Right ventricle myocardium superior (tissue), 1 donor: ENCODE data around the gene FAXDC2. TPM values are rescaled to one million over a fixed set of nuclear protein-coding genes. Genes with fewer than 3 reads are reported as not detected.
A peak's percentile ranks its signal among the peaks of the same experiment; 100 is the strongest.

Experiments used
- ATAC-seq: fragments of 200-7000 bp; cut with Tn5 transposase; one replicate; pipeline ENCODE4 v1.9.1; 2020; ENCODE audit warnings: mild to moderate bottlenecking; ENCODE audit not compliant: poor library complexity
- DNase-seq: peaks from one replicate; pipeline ENCODE4 v3.0.0-alpha.2; 2020
- intact Hi-C: fragments of 100-400 bp; cut with DNase I; formaldehyde crosslinking; loops from one replicate; pipeline ENCODE4 v1.11.2; 2022
- total RNA-seq: library from RNA; stranded (reverse); fragmentation: NEBNext Ultra II Directional; extraction: Animal tissue kit (Norgen Biotek cat#: 25700); gene quantifications from one replicate; pipeline ENCODE4 v1.2.1, GENCODE V29; 2021
- donor health status: DM: no; HTN: yes; CAD: no; lungs with severe emphysema.

FAXDC2 gene
- total RNA-seq, 1 donor from 2014 or later = 24.1 TPM

- DNase-seq (no peak), ATAC-seq (no peak)
- intact Hi-C loops = no loop called here
Measured at GRCh38 chr5:154865466-154866184, 15.2 kb upstream of the FAXDC2 start.

DNA sequence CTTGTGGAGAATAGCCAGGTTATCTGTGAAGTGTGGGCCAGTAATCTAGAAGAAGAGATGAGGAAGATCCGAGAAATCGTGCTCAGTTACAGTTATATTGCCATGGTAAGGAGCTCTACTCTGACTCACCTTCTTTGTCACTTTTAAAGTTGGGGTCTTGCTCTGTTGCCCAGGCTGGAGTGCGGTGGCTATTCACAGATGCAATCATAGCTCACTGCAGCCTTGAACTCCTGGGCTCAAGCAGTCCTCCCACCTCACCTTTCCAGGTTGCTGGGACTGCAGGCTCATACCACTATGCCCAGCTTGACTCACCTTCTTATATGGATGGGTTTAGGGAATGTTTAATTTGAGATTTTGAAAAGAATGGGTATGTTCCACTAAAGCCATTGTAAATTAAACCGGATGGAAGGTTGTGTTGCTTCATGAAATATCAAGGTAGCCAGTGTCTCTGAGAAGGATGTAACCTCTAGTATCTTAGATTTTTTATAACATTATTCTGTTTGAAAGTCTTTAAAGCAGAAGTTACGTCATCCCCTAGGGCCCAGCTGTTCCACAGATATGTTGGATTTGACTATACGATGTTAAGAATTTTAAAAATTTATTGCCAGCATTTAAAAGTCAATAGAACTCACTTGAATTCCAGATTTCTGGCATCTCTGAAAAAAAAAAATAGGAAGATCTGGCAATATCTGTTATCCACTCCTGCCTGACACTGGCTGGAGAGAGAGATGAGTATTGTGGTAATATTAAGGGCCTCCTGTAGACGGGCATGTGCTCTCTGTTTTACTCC is 13.1 kb upstream of the FAXDC2 start:
- no peak for ATAC-seq
- DNase-seq = no peak
- intact Hi-C loops = no loop called here

DNA sequence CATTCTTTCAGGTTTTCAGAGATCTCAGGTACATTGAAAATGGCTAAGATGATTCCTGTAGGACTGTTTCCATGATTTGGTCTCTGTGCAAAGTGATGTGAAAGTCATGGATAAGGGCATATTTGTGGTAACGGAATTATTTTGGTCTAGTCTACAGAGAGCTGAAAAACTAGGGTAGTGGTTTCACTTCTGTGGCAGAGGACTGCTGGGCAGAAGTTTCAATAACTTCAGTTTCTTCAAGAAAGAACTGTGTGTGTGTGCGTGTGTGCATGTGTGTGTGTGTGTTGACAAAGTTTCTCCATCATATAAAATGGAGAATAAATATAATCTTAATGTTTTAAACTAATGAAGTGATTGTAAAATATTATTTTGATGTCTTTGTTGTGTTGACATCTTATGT is 12.4 kb upstream of the FAXDC2 start:
- DNase-seq (no peak), ATAC-seq (no peak)
- intact Hi-C loops = no loop called here

- no peak for DNase-seq
- intact Hi-C loops = no loop called here
Measured at GRCh38 chr5:154861946-154862345, 11.5 kb upstream of the FAXDC2 start.

DNA sequence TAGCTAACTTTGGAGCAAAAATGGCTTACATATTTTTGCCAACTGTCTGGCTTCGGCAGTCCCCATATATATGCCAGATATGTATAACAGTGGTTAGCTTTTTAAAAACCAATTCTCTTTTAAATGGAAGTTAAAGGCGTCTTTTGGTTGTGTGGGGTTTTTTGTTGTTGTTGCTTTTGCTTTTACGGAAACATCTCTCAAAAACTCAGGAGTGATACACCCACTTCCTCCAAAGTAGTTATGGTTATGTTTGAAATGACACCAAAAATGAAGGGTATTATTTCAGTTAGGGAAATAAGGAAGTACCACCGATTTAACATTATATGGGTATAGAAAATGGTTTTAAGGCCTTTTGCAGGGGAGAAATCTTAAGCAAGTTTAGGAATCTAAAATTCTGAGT is 10.4 kb upstream of the FAXDC2 start:
- ATAC-seq = no peak
- intact Hi-C loops = no loop called here
- no peak for DNase-seq

More at GRCh38 chr5:154861946-154862345, 11.5 kb upstream of the FAXDC2 start:
- ATAC-seq = no peak

DNA sequence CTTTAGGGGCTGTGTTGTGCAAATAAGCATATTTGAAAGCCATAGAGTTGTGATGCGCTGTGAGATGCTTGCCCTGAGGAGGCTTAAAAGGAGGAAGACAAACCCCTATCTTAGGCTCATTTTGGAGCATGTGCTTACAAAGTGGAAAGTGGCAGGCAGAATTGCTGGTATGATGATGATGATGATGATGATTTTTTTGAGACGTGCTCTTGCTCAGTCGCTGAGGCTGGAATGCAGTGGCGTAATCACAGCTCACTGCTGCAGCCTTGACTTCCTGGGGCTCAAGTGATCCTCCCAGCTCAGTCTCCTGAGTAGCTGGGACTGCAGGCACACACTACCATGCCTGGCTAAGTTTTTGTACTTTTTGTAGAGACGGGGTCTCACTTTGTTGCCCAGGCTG is 9.7 kb upstream of the FAXDC2 start:
- DNase-seq (no peak), ATAC-seq (no peak)
- intact Hi-C loops = no loop called here

DNA sequence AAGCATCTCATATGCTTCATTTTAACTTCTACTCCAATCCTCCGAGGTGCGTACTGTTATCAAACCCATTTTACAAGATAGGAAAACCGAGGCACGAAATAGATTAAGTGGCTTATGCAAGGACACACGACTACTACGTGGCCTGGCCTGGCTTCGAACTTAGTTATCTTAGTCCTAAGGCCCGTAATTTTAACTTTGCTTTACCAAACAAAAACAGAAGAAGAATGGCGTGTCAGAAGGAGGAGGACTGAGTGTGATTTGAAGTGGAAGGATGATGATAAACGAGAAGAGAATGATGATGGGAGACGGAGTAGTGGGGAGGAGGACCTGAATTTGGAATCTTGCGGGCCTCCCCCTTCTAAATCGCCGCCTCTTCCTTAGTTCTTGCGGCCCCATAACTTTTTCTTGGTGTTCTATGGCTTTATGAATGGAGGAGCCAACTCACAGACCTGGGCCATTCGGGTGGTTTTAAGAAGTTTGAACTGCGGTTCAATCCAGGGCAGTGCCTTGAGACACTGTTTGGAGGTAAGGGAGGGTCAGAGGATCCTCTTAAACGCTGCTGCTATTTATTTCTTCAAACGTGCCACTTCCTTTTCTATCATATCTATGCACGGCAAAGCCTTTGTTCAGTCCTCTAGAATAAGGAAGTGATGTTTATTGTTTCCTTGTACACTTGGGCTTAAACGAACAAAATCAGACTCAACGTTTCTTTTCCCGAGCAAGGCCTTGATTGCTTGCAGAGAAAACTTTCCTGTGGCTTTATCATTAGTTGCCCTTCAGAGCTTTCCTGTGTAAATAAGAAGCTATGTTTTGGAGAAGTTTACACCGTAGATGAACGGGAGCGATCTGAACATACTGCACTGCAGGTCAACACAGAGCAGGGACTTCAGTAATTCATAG is 8.8 kb upstream of the FAXDC2 start:
- intact Hi-C loops = no loop called here
- no peak for DNase-seq
- ATAC-seq = no peak

- ATAC-seq (peak; percentile 94), DNase-seq (peak; percentile 99)
- intact Hi-C loops = no loop called here
Measured at GRCh38 chr5:154858297-154858971, 8.0 kb upstream of the FAXDC2 start, which contains the start of gene CNOT8. TSS of gene CNOT8 (plus strand) at chr5:154858627. CDS start at chr5:154863279, 4,652 bp downstream.

GRCh38 chr5:154857530-154858296 is 7.3 kb upstream of the FAXDC2 start:
- peak; percentile 83 for ATAC-seq
- intact Hi-C loops = no loop called here

GRCh38 chr5:154851351-154851750 is 948 bp upstream of the FAXDC2 start:
- intact Hi-C loops = no loop called here
- ATAC-seq (no peak), DNase-seq (no peak)

More at GRCh38 chr5:154857530-154858296, 7.3 kb upstream of the FAXDC2 start:
- peak; percentile 98 for DNase-seq

GRCh38 chr5:154849791-154850201 is 607 bp downstream of the FAXDC2 start:
- DNase-seq = no peak
- intact Hi-C loops = no loop called here
- peak; percentile 57 for ATAC-seq

GRCh38 chr5:154849264-154849785 is 1.1 kb downstream of the FAXDC2 start:
- intact Hi-C loops = no loop called here
- no peak for ATAC-seq
- no peak for DNase-seq

GRCh38 chr5:154844809-154845208 is 5.6 kb downstream of the FAXDC2 start:
- intact Hi-C loops = no loop called here
- no peak for ATAC-seq
- no peak for DNase-seq

- ATAC-seq = no peak
Measured at GRCh38 chr5:154842689-154843530, 7.5 kb downstream of the FAXDC2 start.

GRCh38 chr5:154841273-154841661 is 9.1 kb downstream of the FAXDC2 start:
- DNase-seq = no peak
- ATAC-seq = no peak
- intact Hi-C loops = no loop called here

More at GRCh38 chr5:154842689-154843530, 7.5 kb downstream of the FAXDC2 start:
- no peak for DNase-seq
- intact Hi-C loops = no loop called here

GRCh38 chr5:154840435-154841272 is 9.7 kb downstream of the FAXDC2 start:
- ATAC-seq (peak; percentile 7), DNase-seq (no peak)
- intact Hi-C loops = no loop called here
